H9 (cell line): Measurements from ENCODE around the gene AMPD2. TPM values are rescaled to one million over a fixed set of nuclear protein-coding genes. Genes with fewer than 3 reads are reported as not detected.

ENCODE experiments used
- DNase-seq: peaks from one replicate; pipeline ENCODE4 v3.0.0-alpha.2; 2017
- H2AFZ ChIP-seq: one replicate; pipeline ENCODE4 v1.6.1; 2013; ENCODE audit warnings: mild to moderate bottlenecking, low read length, control low read depth, moderate library complexity
- H2AK5ac ChIP-seq: 2 replicates; pipeline ENCODE4 v1.6.1; 2013; ENCODE audit warnings: low read length, control low read depth, mixed read lengths; ENCODE audit not compliant: insufficient read length
- H2BK120ac ChIP-seq: one replicate; pipeline ENCODE4 v1.6.1; 2013; ENCODE audit warnings: low read depth, mild to moderate bottlenecking, low read length, control low read depth, inconsistent platforms; ENCODE audit not compliant: poor library complexity, severe bottlenecking
- H2BK12ac ChIP-seq: 2 replicates; pipeline ENCODE4 v1.6.1; 2013; ENCODE audit warnings: low read length, control low read depth, mixed read lengths, low read depth; ENCODE audit not compliant: insufficient read length
- H2BK15ac ChIP-seq: 2 replicates; pipeline ENCODE4 v1.6.1; 2013; ENCODE audit warnings: low read depth, low read length, control low read depth
- H2BK20ac ChIP-seq: one replicate; pipeline ENCODE4 v1.6.1; 2013; ENCODE audit warnings: low read depth, mild to moderate bottlenecking, low read length, control low read depth, inconsistent platforms; ENCODE audit not compliant: poor library complexity, severe bottlenecking
- H2BK5ac ChIP-seq: 2 replicates; pipeline ENCODE4 v1.6.1; 2013; ENCODE audit warnings: low read length, control low read depth, mixed read lengths; ENCODE audit not compliant: insufficient read length
- H3K14ac ChIP-seq: 2 replicates; pipeline ENCODE4 v1.6.1; 2013; ENCODE audit warnings: low read length, control low read depth; ENCODE audit not compliant: insufficient read depth
- H3K18ac ChIP-seq: 2 replicates; pipeline ENCODE4 v1.6.1; 2013; ENCODE audit warnings: low read depth, mild to moderate bottlenecking, mixed read lengths, low read length, control low read depth; ENCODE audit not compliant: insufficient read length
- H3K23ac ChIP-seq: 2 replicates; pipeline ENCODE4 v1.6.1; 2013; ENCODE audit warnings: low read length, control low read depth, mixed read lengths, low read depth; ENCODE audit not compliant: insufficient read length
- H3K23me2 ChIP-seq: 2 replicates; pipeline ENCODE4 v1.6.1; 2013; ENCODE audit warnings: low read depth, mild to moderate bottlenecking, mixed read lengths, low read length, control low read depth; ENCODE audit not compliant: insufficient read length, poor library complexity, severe bottlenecking
- H3K27ac ChIP-seq: 2 replicates; pipeline ENCODE4 v1.5.1; 2013; ENCODE audit warnings: low read length, control low read depth, mixed read lengths, low read depth; ENCODE audit not compliant: insufficient read length
- H3K27me3 ChIP-seq: 2 replicates; pipeline ENCODE4 v1.6.1; 2013; ENCODE audit warnings: low read length, control low read depth, inconsistent platforms; ENCODE audit not compliant: insufficient read depth
- H3K4ac ChIP-seq: 2 replicates; pipeline ENCODE4 v1.6.1; 2013; ENCODE audit warnings: low read depth, mild to moderate bottlenecking, control low read depth, inconsistent platforms, low read length, moderate library complexity
- H3K4me1 ChIP-seq: 2 replicates; pipeline ENCODE4 v1.6.1; 2013; ENCODE audit warnings: low read length, control low read depth, inconsistent platforms; ENCODE audit not compliant: insufficient read depth
- H3K4me2 ChIP-seq: 2 replicates; pipeline ENCODE4 v1.6.1; 2013; ENCODE audit warnings: low read length, control low read depth, mixed read lengths; ENCODE audit not compliant: insufficient read length, insufficient read depth
- H3K56ac ChIP-seq: 2 replicates; pipeline ENCODE4 v1.6.1; 2013; ENCODE audit warnings: low read depth, mild to moderate bottlenecking, mixed read lengths, low read length, control low read depth; ENCODE audit not compliant: insufficient read length
- H3K79me1 ChIP-seq: 2 replicates; pipeline ENCODE4 v1.6.1; 2013; ENCODE audit warnings: low read depth, mild to moderate bottlenecking, moderate library complexity, low read length, control low read depth, inconsistent platforms; ENCODE audit not compliant: insufficient read depth, poor library complexity, severe bottlenecking
- H3K79me2 ChIP-seq: 2 replicates; pipeline ENCODE4 v1.6.1; 2013; ENCODE audit warnings: low read length, control low read depth, inconsistent platforms; ENCODE audit not compliant: insufficient read depth
- H3K9ac ChIP-seq: 2 replicates; pipeline ENCODE4 v1.6.1; 2013; ENCODE audit warnings: low read length, control low read depth, mixed read lengths; ENCODE audit not compliant: insufficient read length; ENCODE audit errors: extremely low read depth
- H3K9me3 ChIP-seq: one replicate; pipeline ENCODE4 v1.6.1; 2013; ENCODE audit warnings: low read depth, low read length, inconsistent platforms; ENCODE audit not compliant: control insufficient read depth
- H3T11ph ChIP-seq: one replicate; pipeline ENCODE4 v1.6.1; 2013; ENCODE audit warnings: mild to moderate bottlenecking, low read length, control low read depth, inconsistent platforms
- H4K20me1 ChIP-seq: one replicate; pipeline ENCODE4 v1.6.1; 2013; ENCODE audit not compliant: control insufficient read depth, insufficient read length, insufficient read depth
- H4K5ac ChIP-seq: 2 replicates; pipeline ENCODE4 v1.6.1; 2013; ENCODE audit warnings: low read depth, mild to moderate bottlenecking, mixed read lengths, low read length, control low read depth; ENCODE audit not compliant: insufficient read length
- H4K8ac ChIP-seq: replicated peaks from 2 replicates; pipeline ENCODE4 v1.6.1; 2013; ENCODE audit warnings: low read length, control low read depth, mixed read lengths, low read depth; ENCODE audit not compliant: insufficient read length
- H4K91ac ChIP-seq: 2 replicates; pipeline ENCODE4 v1.6.1; 2013; ENCODE audit warnings: low read depth, mild to moderate bottlenecking, moderate library complexity, mixed read lengths, low read length, control low read depth; ENCODE audit not compliant: insufficient read length
- H3K27ac Mint-ChIP-seq, 3 experiments: 2 replicates in 2 of 3; 3 replicates in 1 of 3; pipeline ENCODE4 v1.8.0; 2020 to 2021; ENCODE audit warnings: mixed read lengths in 3 of 3, mild to moderate bottlenecking in 1 of 3, moderate library complexity in 1 of 3
- H3K27me3 Mint-ChIP-seq: 2 replicates; pipeline ENCODE4 v1.8.0; 2021; ENCODE audit warnings: low read depth, mild to moderate bottlenecking, moderate library complexity, mixed read lengths
- H3K36me3 Mint-ChIP-seq, 3 experiments: 2 replicates in 2 of 3; 3 replicates in 1 of 3; pipeline ENCODE4 v1.8.0; 2020 to 2021; ENCODE audit warnings: low read depth in 3 of 3, mixed read lengths in 3 of 3; ENCODE audit not compliant: insufficient read depth in 1 of 3
- H3K4me1 Mint-ChIP-seq, 2 experiments: 2 replicates each; pipeline ENCODE4 v1.8.0; 2020; ENCODE audit warnings: mixed read lengths in 2 of 2
- H3K4me3 Mint-ChIP-seq, 2 experiments: 2 replicates in 1 of 2; 3 replicates in 1 of 2; pipeline ENCODE4 v1.8.0; 2020 to 2021; ENCODE audit warnings: mild to moderate bottlenecking in 2 of 2, mixed read lengths in 2 of 2, moderate library complexity in 1 of 2
- H3K9me3 Mint-ChIP-seq, 2 experiments: 2 replicates in 1 of 2; 3 replicates in 1 of 2; pipeline ENCODE4 v1.8.0; 2020; ENCODE audit warnings: mild to moderate bottlenecking in 2 of 2, mixed read lengths in 2 of 2, moderate library complexity in 1 of 2
- CTCF ChIP-seq: fragments of 200-600 bp; sonication (generic); conservative IDR thresholded peaks from 3 replicates; pipeline ENCODE4 v1.8.0; 2021; ENCODE audit warnings: antibody characterized with exemption, mild to moderate bottlenecking
- WGBS: extraction: QIAGEN DNeasy Blood & Tissue Kit; methylation state at CpG from one replicate; pipeline ENCODE4 v1.1.7; 2013; ENCODE audit warnings: missing lambda C conversion rate, low lambda C conversion rate, mixed read lengths; ENCODE audit not compliant: insufficient read length; ENCODE audit errors: extremely low coverage; 5-methylcytosine and 5-hydroxymethylcytosine counted together
- total RNA-seq: library from RNA; stranded (reverse); gene quantifications from 2 replicates; pipeline ENCODE4 v1.2.1, GENCODE V29; 2021

Gene AMPD2
- total RNA-seq, 1 experiment from 2014 or later: 65.1 TPM

- Histone ChIP-seq H3K79me2 (no peaks in the 10 kb centered on the region), H3T11ph (no peak overlapping the region), H2BK5ac (no peak overlapping the region), H3K4me1 (no peaks in the 10 kb centered on the region), H3K14ac (no peak overlapping the region), H3K56ac (no peak overlapping the region), H3K4ac (no peak overlapping the region), H2AFZ (no peak overlapping the region), H3K23me2 (no peaks in the 10 kb centered on the region), H4K8ac (no peak overlapping the region), H3K27me3 (no peaks in the 10 kb centered on the region), H3K18ac (no peak overlapping the region), H4K20me1 (no peaks in the 10 kb centered on the region), H2BK120ac (no peak overlapping the region), H2BK12ac (no peak overlapping the region), H2BK15ac (no peak overlapping the region), H2BK20ac (no peak overlapping the region), H3K79me1 (no peaks in the 10 kb centered on the region), H3K23ac (no peak overlapping the region), H3K27ac (no peak overlapping the region), H4K91ac (no peak overlapping the region), H3K4me2 (no peak overlapping the region), H2AK5ac (no peak overlapping the region), H3K9me3 (no peaks in the 10 kb centered on the region), H4K5ac (no peak overlapping the region), H3K9ac (no peak overlapping the region)
- no CpG with 5 or more reads among the region's 1 CpG for WGBS
- TF ChIP-seq CTCF: no peak
- H3K36me3 Mint-ChIP-seq: peaks cover 12 to 52% (median 46%) of the 10 kb centered on the region in 3 experiments; a peak in 6 of 7 replicates
- no peak overlapping the region for H3K27ac Mint-ChIP-seq
- no peaks in the 10 kb centered on the region for H3K27me3 Mint-ChIP-seq
- no peaks in the 10 kb centered on the region for H3K4me1 Mint-ChIP-seq
- H3K4me3 Mint-ChIP-seq: no peak overlapping the region
- no peaks in the 10 kb centered on the region for H3K9me3 Mint-ChIP-seq
- no peak for DNase-seq
Observed at GRCh38 chr1:109579491-109579890, 40.1 kb upstream of the AMPD2 start.
